NB4 (cell line): ENCODE measurements around the gene STK24.

ENCODE experiments used
- POLR2A ChIP-seq: IDR thresholded peaks from 2 replicates; pipeline ENCODE4 v1.6.1; 2011; ENCODE audit warnings: mild to moderate bottlenecking; ENCODE audit not compliant: insufficient read length; ENCODE audit errors: extremely low read depth
- TF ChIP-seq, protein P1 (sequence below): IDR thresholded peaks from one replicate; pipeline ENCODE4 v1.5.1; 2012; ENCODE audit warnings: low read depth, low read length
- TF ChIP-seq, protein P2 (sequence below): IDR thresholded peaks from 2 replicates; pipeline ENCODE4 v1.6.1; 2011; ENCODE audit warnings: low read depth, low read length

DNA sequence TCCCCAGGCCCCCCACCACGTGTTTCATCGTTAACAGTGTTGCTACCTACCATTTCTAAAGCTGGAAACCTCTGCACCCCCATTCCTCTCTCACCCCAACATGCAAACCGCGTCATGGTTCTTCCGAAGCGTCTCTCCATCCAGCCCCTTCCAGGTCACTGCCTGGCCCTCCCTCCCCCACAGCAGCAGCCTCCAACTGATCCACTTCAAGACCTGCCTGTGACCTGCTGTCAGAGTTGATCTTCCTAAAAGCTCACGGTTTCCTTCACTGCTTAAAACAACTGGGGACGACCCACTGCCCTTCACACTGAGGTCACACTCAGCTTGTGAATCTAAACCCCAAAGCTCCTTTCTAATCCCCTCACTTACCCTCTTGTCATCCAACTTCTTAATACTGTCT lies 47.7 kb downstream of the STK24 start:
- TF ChIP-seq, protein P1, sequence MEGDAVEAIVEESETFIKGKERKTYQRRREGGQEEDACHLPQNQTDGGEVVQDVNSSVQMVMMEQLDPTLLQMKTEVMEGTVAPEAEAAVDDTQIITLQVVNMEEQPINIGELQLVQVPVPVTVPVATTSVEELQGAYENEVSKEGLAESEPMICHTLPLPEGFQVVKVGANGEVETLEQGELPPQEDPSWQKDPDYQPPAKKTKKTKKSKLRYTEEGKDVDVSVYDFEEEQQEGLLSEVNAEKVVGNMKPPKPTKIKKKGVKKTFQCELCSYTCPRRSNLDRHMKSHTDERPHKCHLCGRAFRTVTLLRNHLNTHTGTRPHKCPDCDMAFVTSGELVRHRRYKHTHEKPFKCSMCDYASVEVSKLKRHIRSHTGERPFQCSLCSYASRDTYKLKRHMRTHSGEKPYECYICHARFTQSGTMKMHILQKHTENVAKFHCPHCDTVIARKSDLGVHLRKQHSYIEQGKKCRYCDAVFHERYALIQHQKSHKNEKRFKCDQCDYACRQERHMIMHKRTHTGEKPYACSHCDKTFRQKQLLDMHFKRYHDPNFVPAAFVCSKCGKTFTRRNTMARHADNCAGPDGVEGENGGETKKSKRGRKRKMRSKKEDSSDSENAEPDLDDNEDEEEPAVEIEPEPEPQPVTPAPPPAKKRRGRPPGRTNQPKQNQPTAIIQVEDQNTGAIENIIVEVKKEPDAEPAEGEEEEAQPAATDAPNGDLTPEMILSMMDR = no peak
- TF ChIP-seq, protein P2, sequence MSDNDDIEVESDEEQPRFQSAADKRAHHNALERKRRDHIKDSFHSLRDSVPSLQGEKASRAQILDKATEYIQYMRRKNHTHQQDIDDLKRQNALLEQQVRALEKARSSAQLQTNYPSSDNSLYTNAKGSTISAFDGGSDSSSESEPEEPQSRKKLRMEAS = no peak
- no peak for TF ChIP-seq POLR2A
